Dermis blood vessel endothelial cell (primary cell): Measurements from ENCODE around the gene NEUROD4. TPM values are rescaled to one million over a fixed set of nuclear protein-coding genes. Genes with fewer than 3 reads are reported as not detected.
A peak's percentile ranks its signal among the peaks of the same experiment; 100 is the strongest.

Experiments used
- DNase-seq: peaks from one replicate; pipeline ENCODE4 v3.0.0; 2010
- total RNA-seq: library from RNA; depleted of rRNA; stranded (reverse); fragments of >200 nt; gene quantifications from 2 replicates; pipeline ENCODE4 v1.2.3, GENCODE V29; 2014

NEUROD4 gene
- total RNA-seq, 1 donor from 2014 or later: not detected

- peak; percentile 59 for DNase-seq
Observed at GRCh38 chr12:54998958-54999510, 20.7 kb upstream of the NEUROD4 start.

DNA sequence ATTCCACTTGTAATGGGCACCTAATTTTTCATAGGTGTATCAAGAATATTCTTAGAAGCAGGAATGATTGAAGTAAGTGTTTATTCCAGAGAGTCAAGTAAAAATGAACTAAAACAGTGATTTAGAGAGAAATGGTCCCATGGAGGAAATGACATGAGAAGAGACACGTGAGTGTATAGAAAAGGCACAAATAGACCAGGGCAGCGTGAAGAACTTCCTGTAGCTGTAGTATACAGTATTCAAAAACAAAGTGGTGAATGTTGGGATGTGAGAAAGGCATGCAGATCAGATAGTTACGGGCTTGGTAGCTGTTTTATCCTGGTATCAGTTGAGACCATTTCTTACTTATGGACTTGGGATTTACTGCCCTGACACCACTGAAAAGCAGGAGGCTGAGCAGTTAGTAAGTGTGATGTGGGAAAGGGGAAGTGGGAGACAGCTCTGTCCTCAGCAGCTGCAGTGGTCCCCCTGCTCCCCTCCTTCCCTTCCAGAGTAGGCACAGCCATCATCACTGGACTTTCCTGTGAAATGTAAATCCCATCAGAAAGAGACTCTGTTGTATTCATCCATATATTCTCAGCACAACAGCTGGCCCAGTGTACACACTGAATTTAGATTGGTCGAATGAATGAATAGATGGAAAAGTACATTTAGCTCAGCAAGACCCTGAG is 18.4 kb upstream of the NEUROD4 start:
- no peak for DNase-seq

DNA sequence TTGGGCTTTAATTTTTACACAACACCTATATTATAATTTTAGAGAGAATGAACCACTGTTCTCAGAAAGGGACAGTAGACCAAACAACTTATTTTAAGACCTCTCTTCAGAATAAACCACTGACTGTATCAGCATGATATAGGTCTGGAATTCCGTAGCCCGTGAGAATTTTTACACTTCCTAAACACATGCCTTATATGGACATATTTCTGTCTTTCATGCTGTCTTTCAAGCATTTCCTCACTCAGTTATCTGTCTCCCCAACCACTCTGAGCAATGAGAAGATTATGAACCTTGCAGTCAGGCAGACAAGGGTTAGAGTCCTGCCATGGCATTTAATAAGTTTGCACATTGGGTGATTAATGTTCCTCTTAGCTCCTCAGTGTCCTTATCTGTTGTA is 17.4 kb upstream of the NEUROD4 start:
- no peak for DNase-seq

DNA sequence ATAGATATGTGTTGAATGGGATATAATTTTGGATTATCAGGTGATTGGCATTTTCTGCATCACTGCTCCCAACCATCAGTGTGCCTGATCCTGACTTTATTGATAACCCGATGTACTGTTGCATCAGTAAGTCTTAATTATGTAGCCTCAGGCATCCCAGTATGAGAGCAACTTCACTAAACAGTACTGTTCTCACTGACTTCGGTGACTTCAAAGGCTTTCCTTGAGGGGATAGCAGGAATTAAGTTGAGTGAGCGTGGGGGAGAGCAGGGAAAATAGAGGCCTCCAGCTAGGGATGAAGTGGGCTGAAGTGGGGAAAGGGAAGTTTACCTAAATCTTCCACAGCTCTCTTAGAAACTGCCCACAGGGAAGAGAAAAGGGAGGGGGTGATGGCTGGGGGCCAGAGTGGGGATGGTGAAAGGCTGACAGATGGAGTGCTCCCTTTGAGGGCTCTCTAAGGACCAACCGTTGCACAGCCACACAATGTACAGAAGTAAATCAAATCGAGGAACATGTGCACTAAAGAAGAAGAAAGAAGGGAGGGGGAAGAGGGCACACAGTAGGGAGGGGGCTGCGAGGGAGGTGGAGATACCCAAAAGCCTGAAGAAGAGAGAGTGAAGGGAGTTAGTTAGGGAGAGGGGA is 10.7 kb upstream of the NEUROD4 start:
- DNase-seq: no peak

GRCh38 chr12:55017416-55017925 is 2.3 kb upstream of the NEUROD4 start:
- DNase-seq: no peak

DNA sequence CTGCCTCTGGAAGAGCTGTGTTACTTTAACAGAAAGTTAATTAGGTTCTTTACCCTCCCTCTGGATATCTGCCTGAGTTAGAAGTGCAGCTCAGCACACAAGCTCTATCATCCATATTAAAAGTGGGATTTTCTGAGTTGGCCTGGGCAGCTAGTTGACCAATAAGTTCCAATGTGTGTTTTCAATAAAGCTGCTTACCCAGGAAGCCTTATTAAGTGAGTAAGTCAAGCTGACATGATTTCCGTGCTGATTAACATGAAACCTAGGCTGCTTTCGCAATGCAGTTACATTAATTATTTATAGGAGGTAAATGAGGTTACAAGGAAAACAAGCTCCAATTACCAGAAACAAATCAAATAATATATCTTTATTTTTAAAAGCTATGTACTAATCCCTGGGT is 4.8 kb downstream of the NEUROD4 start:
- no peak for DNase-seq

- no peak for DNase-seq
Observed at GRCh38 chr12:55025508-55025907, 5.7 kb downstream of the NEUROD4 start.

- DNase-seq: no peak
Observed at GRCh38 chr12:55034218-55034617, 14.4 kb downstream of the NEUROD4 start.

GRCh38 chr12:55036326-55037115 is 16.7 kb downstream of the NEUROD4 start:
- DNase-seq: no peak

DNA sequence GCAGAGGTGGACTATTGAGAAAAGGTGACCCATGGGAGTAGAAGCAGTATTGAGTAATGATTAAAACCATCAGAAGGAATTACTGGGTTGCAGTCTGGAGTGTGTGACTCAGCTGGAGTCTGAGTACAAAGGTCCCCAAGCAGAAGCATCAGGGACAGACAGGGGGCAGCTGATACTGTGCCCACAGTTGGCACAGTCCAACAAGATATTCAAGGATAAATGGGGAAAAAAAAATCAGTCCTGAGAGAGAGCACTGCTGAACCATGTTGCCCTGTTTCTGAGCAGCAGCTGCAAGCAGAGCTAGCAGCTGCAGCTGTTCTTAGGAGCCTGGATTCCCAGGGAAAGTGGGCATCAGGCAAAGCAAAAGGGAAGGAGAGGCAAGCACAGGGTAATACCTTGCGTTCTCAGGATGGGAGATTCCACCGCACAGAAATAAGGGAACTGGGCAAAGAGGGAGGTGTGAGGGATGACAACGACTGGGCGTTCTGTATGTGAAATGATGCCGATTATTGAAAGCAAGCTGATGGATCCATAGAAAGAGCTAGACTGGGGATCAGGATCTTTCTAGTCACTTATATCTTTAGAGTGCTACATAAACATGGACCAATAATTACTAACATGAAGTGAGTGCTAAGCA is 17.7 kb downstream of the NEUROD4 start:
- DNase-seq: no peak

GRCh38 chr12:55039395-55040354 is 19.9 kb downstream of the NEUROD4 start:
- no peak for DNase-seq

DNA sequence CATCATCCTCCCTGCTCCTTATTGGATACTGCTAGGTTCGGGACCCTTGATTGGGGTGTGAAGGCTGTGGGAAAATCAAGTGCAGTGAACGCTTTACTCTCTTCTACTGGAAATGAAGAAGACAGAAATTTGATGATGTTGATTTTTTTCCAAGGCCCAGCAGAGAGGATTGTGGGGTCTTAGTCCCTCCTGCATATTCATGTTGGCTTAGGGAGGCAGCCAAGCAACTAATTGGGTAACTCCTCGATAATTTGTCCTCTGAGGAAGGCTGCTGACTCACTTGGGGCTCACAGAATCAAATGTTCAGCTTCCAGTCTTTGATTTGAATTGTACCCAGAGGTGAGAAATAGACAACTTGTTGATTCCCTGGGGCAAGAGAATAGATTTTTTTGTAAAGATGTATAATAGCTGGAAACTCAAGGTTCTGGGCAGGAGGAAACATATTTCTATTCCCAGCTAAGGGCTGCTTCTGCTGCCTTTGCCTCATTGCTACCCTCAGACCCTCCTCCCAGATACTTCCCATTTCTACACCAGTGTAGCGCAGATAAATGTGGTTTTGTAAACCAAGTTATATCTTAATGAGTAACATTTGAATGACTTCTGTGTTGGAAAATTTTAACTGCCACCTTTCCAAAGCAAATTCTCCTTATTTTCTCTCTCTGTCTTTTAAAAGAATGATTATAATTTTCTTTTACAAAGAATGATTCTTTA is 21.7 kb downstream of the NEUROD4 start:
- DNase-seq: no peak

DNA sequence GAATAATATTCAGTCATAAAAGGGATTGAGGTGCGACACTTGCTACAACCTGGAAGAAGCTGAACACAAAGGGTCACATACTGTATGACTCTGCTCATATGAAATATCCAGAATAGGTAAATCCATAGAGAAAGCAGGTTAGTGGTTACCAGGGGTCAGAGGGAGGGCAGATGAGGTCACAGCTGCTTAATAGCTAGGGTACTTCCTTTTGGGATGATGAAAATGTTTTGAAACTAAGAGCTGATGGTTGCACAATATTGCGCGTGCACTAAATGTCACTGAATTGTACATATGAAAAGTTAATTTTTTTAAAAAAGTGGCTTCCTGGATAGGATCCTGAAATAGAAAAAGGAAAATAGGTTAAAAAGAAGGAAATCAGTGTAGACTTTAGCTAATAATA is 23.8 kb downstream of the NEUROD4 start:
- no peak for DNase-seq

- DNase-seq: no peak
Observed at GRCh38 chr12:55044135-55044534, 24.4 kb downstream of the NEUROD4 start.

- no peak for DNase-seq
Observed at GRCh38 chr12:55049676-55050075, 29.9 kb downstream of the NEUROD4 start.

- no peak for DNase-seq
Observed at GRCh38 chr12:55051197-55051947, 31.6 kb downstream of the NEUROD4 start.

DNA sequence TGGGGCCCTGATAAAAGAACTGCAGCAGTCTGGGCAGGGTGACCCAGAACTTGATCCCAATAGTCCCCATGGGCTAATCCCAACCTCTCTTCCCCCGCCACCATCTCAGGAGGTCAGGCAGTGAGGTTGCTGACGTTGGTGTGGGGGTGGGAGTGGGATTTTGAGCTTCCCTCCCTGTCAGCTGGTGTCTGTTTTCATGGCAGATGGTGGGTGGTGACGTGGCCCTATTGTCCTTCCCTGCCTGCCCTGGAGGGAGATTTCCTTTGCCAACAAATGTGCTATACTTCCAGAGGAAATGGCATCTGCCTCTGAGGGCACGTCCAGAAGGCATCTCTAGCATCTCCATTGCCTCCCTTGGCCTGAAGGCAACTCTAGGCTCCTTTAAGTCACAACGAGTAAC is 37.7 kb downstream of the NEUROD4 start:
- DNase-seq: peak; percentile 33

DNA sequence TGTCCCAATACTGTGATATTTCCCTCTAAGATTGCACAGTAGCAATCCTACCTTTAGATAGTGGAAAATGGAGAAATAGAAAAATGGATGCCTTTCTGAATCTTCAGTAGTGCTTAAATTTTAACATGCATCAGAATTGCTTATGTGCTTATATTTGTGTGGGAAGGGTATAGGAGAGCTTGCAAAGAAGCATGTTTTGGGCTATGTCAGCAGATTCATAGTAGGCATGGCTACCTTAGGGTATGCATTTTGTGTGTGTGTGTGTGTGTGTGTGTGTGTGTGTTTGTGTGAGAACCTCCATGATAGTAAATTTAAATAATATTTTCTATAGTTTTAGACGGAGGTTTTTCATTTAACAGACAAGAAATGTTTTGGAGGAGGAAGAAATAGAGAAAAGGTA is 38.3 kb downstream of the NEUROD4 start:
- DNase-seq: no peak

DNA sequence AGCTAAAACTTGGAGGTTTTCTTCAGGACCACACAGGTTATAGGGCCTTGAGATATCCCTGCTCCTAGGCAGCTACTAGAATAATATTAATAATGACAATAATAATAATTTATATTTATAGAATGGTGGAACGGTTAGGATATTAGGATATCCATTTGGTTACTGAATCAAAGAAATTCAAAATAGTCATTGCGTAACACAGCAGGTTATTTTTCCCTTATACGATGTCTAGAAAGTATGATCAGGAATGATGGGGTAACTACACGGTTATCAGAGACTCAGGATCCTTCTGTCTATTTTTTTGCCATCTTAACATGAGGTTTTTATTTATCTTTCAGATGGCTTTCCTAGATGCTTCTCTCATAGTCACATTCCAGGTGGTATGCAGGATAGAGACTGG is 39.0 kb downstream of the NEUROD4 start:
- DNase-seq: no peak

GRCh38 chr12:55060470-55060869 is 40.7 kb downstream of the NEUROD4 start:
- no peak for DNase-seq
